Astrocyte (in vitro differentiated cells and primary cell): Measurements from ENCODE around the gene INHBB. TPM values are rescaled to one million over a fixed set of nuclear protein-coding genes. Genes with fewer than 3 reads are reported as not detected.

Experiments used
- DNase-seq: peaks from one replicate; pipeline ENCODE4 v3.0.0-alpha.2; 2010; ENCODE audit warnings: low read depth
- FAIRE-seq: peaks from 2 replicates; lab custom pipeline; 2011; peaks lifted over from hg19 to GRCh38; lab: Jason Lieb, UNC
- H2AFZ ChIP-seq: 2 replicates; pipeline ENCODE4 v1.6.0; 2012; ENCODE audit warnings: low read depth, low read length, inconsistent platforms
- H3K27ac ChIP-seq: 2 replicates; pipeline ENCODE4 v1.5.1; 2011; ENCODE audit warnings: low read depth, low read length, inconsistent platforms
- H3K27me3 ChIP-seq: 2 replicates; pipeline ENCODE4 v1.6.0; 2011; ENCODE audit warnings: low read length, inconsistent platforms; ENCODE audit not compliant: insufficient read depth
- H3K36me3 ChIP-seq: 2 replicates; pipeline ENCODE4 v1.5.1; 2011; ENCODE audit warnings: low read length, inconsistent platforms; ENCODE audit not compliant: insufficient read depth
- H3K4me1 ChIP-seq: 2 replicates; pipeline ENCODE4 v1.5.1; 2011; ENCODE audit warnings: low read length, inconsistent platforms; ENCODE audit not compliant: insufficient read depth
- H3K4me2 ChIP-seq: 2 replicates; pipeline ENCODE4 v1.6.0; 2012; ENCODE audit warnings: low read length, inconsistent platforms
- H3K4me3 ChIP-seq: 2 replicates; pipeline ENCODE4 v1.5.1; 2011; ENCODE audit warnings: low read depth, mild to moderate bottlenecking, low read length, inconsistent platforms; ENCODE audit not compliant: insufficient read depth
- H3K79me2 ChIP-seq: 2 replicates; pipeline ENCODE4 v1.6.0; 2012; ENCODE audit warnings: mild to moderate bottlenecking, low read length, inconsistent platforms; ENCODE audit not compliant: insufficient read depth
- H3K9ac ChIP-seq: 2 replicates; pipeline ENCODE4 v1.6.0; 2012; ENCODE audit warnings: mild to moderate bottlenecking, low read length, inconsistent platforms
- H3K9me3 ChIP-seq: 2 replicates; pipeline ENCODE4 v1.5.1; 2012; ENCODE audit warnings: low read depth, mild to moderate bottlenecking, low read length, inconsistent platforms; ENCODE audit not compliant: insufficient read depth
- H4K20me1 ChIP-seq: 2 replicates; pipeline ENCODE4 v1.6.0; 2012; ENCODE audit warnings: low read length, inconsistent platforms; ENCODE audit not compliant: insufficient read depth
- H3K27ac Mint-ChIP-seq: one replicate; pipeline ENCODE4 v1.8.0; 2021; ENCODE audit warnings: mild to moderate bottlenecking, mixed read lengths; ENCODE audit not compliant: unreplicated experiment
- H3K27me3 Mint-ChIP-seq: one replicate; pipeline ENCODE4 v1.8.0; 2021; ENCODE audit warnings: low read depth, mixed read lengths; ENCODE audit not compliant: unreplicated experiment
- H3K36me3 Mint-ChIP-seq: one replicate; pipeline ENCODE4 v1.8.0; 2021; ENCODE audit warnings: low read depth, mixed read lengths; ENCODE audit not compliant: unreplicated experiment
- H3K4me1 Mint-ChIP-seq: one replicate; pipeline ENCODE4 v1.8.0; 2021; ENCODE audit warnings: low read depth, mixed read lengths; ENCODE audit not compliant: unreplicated experiment
- H3K4me3 Mint-ChIP-seq: one replicate; pipeline ENCODE4 v1.8.0; 2021; ENCODE audit warnings: mild to moderate bottlenecking, moderate library complexity, mixed read lengths; ENCODE audit not compliant: unreplicated experiment
- H3K9me3 Mint-ChIP-seq: one replicate; pipeline ENCODE4 v1.8.0; 2021; ENCODE audit warnings: mild to moderate bottlenecking, mixed read lengths; ENCODE audit not compliant: unreplicated experiment
- EZH2 ChIP-seq: IDR thresholded peaks from 2 replicates; pipeline ENCODE4 v1.6.1; 2012; ENCODE audit warnings: mild to moderate bottlenecking, low read length, inconsistent platforms; ENCODE audit not compliant: insufficient read depth
- total RNA-seq: library from RNA; stranded (reverse); gene quantifications from 2 replicates; pipeline ENCODE4 v1.2.1, GENCODE V29; 2021
- TF ChIP-seq, protein P1 (sequence below): IDR thresholded peaks from 2 replicates; pipeline ENCODE4 v1.5.1; 2011; ENCODE audit warnings: low read depth, mild to moderate bottlenecking, inconsistent platforms, low read length, moderate library complexity; ENCODE audit not compliant: insufficient read depth

INHBB gene
- total RNA-seq, 1 donor from 2014 or later = 7.1 TPM

GRCh38 chr2:120392923-120393322 lies 47.0 kb downstream of the INHBB start:
- no peaks in the 10 kb centered on the region for H3K36me3 Mint-ChIP-seq
- H3K4me2 ChIP-seq = no peak overlapping the region
- H3K4me3 Mint-ChIP-seq = no peak overlapping the region
- no peaks in the 10 kb centered on the region for H3K36me3 ChIP-seq
- no peak overlapping the region for H2AFZ ChIP-seq
- peaks cover 19% of the 10 kb centered on the region for H3K27me3 ChIP-seq
- no peak overlapping the region for H3K27ac ChIP-seq
- H3K9me3 ChIP-seq = no peaks in the 10 kb centered on the region
- H4K20me1 ChIP-seq = no peaks in the 10 kb centered on the region
- H3K4me1 ChIP-seq = peaks cover 2% of the 10 kb centered on the region
- H3K27ac Mint-ChIP-seq = no peak overlapping the region
- no peak overlapping the region for H3K9ac ChIP-seq
- peaks cover 6% of the 10 kb centered on the region for H3K4me1 Mint-ChIP-seq
- H3K79me2 ChIP-seq = no peaks in the 10 kb centered on the region
- no peak overlapping the region for H3K4me3 ChIP-seq
- peaks cover 6% of the 10 kb centered on the region for H3K9me3 Mint-ChIP-seq
- DNase-seq (no peak), FAIRE-seq (no peak)
- H3K27me3 Mint-ChIP-seq = peaks cover 38% of the 10 kb centered on the region
- TF ChIP-seq EZH2 = no peak
- TF ChIP-seq, protein P1, sequence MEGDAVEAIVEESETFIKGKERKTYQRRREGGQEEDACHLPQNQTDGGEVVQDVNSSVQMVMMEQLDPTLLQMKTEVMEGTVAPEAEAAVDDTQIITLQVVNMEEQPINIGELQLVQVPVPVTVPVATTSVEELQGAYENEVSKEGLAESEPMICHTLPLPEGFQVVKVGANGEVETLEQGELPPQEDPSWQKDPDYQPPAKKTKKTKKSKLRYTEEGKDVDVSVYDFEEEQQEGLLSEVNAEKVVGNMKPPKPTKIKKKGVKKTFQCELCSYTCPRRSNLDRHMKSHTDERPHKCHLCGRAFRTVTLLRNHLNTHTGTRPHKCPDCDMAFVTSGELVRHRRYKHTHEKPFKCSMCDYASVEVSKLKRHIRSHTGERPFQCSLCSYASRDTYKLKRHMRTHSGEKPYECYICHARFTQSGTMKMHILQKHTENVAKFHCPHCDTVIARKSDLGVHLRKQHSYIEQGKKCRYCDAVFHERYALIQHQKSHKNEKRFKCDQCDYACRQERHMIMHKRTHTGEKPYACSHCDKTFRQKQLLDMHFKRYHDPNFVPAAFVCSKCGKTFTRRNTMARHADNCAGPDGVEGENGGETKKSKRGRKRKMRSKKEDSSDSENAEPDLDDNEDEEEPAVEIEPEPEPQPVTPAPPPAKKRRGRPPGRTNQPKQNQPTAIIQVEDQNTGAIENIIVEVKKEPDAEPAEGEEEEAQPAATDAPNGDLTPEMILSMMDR = no peak

DNA sequence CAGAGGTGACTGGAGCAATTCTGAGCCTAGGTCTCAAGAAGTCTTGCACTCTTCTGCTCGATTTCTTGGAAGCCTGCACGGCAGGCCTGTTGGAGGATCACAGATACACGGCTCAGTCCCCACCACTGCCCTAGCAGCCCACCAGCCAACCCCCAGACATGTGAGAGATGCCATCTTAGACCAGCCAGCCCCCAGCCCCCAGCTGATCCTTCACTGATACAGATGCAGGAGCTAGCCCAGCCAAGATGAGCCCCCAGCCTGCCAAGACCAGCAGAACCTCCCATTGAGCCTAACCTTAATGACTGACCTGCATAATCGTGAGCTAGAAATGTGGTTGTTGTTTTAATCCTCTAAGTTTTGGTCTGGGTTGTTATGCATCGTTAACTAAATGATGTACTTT lies 47.5 kb downstream of the INHBB start:
- no peaks in the 10 kb centered on the region for H3K79me2 ChIP-seq
- H3K9ac ChIP-seq = no peak overlapping the region
- peaks cover 19% of the 10 kb centered on the region for H3K27me3 ChIP-seq
- Mint-ChIP-seq H3K4me3 (no peak overlapping the region), H3K36me3 (no peaks in the 10 kb centered on the region), H3K27me3 (peaks cover 40% of the 10 kb centered on the region), H3K27ac (no peak overlapping the region), H3K9me3 (peaks cover 6% of the 10 kb centered on the region), H3K4me1 (peaks cover 11% of the 10 kb centered on the region)
- H4K20me1 ChIP-seq = no peaks in the 10 kb centered on the region
- H3K36me3 ChIP-seq = no peaks in the 10 kb centered on the region
- no peak overlapping the region for H3K4me3 ChIP-seq
- TF ChIP-seq, protein P1 = no peak
- no peak for TF ChIP-seq EZH2
- FAIRE-seq (no peak), DNase-seq (no peak)
- H3K9me3 ChIP-seq = no peaks in the 10 kb centered on the region
- H2AFZ ChIP-seq = no peak overlapping the region
- H3K4me2 ChIP-seq = no peak overlapping the region
- H3K4me1 ChIP-seq = peaks cover 5% of the 10 kb centered on the region
- H3K27ac ChIP-seq = no peak overlapping the region

GRCh38 chr2:120394764-120395163 lies 48.8 kb downstream of the INHBB start:
- Histone ChIP-seq H2AFZ (no peak overlapping the region), H3K4me3 (no peak overlapping the region), H3K9me3 (no peaks in the 10 kb centered on the region), H3K36me3 (no peaks in the 10 kb centered on the region), H3K9ac (no peak overlapping the region), H4K20me1 (no peaks in the 10 kb centered on the region), H3K79me2 (no peaks in the 10 kb centered on the region), H3K4me1 (peaks cover 12% of the 10 kb centered on the region), H3K4me2 (no peak overlapping the region), H3K27ac (no peak overlapping the region), H3K27me3 (peaks cover 16% of the 10 kb centered on the region)
- Mint-ChIP-seq H3K4me3 (no peak overlapping the region), H3K36me3 (no peaks in the 10 kb centered on the region), H3K27ac (no peak overlapping the region), H3K27me3 (peaks cover 40% of the 10 kb centered on the region), H3K4me1 (peaks cover 13% of the 10 kb centered on the region), H3K9me3 (peaks cover 6% of the 10 kb centered on the region)
- TF ChIP-seq EZH2 = no peak
- TF ChIP-seq, protein P1 = no peak
- DNase-seq (no peak), FAIRE-seq (no peak)
